NOMO-1 treated with DMSO at 0.1 percent for 48 hours (cell line): ENCODE measurements around the gene MAPK8IP3.
"Not testable (repeated sequence)": the region's sequence is repeated elsewhere in the genome, so short reads cannot be mapped to it uniquely, and the experiment has no call there.

Experiments used
- DNase-seq: peaks from one replicate; lab custom pipeline; 2025; ENCODE audit not compliant: unreplicated experiment; lab: John Stamatoyannopoulos, UW

The MAPK8IP3 gene

GRCh38 chr16:1708768-1709180 is 2.8 kb downstream of the MAPK8IP3 start:
- no peak for DNase-seq

GRCh38 chr16:1709356-1709755 is 3.4 kb downstream of the MAPK8IP3 start:
- no peak for DNase-seq

GRCh38 chr16:1710811-1711507 is 5.0 kb downstream of the MAPK8IP3 start:
- no peak for DNase-seq

GRCh38 chr16:1712791-1713261 is 6.8 kb downstream of the MAPK8IP3 start:
- DNase-seq = no peak

- DNase-seq = no peak
These were observed 7.3 kb downstream of the MAPK8IP3 start for GRCh38 chr16:1713331-1713730.

- no peak for DNase-seq
These were observed 7.9 kb downstream of the MAPK8IP3 start for GRCh38 chr16:1713933-1714332.

- no peak for DNase-seq
These were observed 9.2 kb downstream of the MAPK8IP3 start for GRCh38 chr16:1715220-1715619.

- not testable (repeated sequence) for DNase-seq
These were observed 12.2 kb downstream of the MAPK8IP3 start for GRCh38 chr16:1718236-1718635.

- DNase-seq = peak; percentile 64
These were observed 13.7 kb downstream of the MAPK8IP3 start for GRCh38 chr16:1719559-1720229.

- DNase-seq = no peak
These were observed 15.4 kb downstream of the MAPK8IP3 start for GRCh38 chr16:1721372-1721771.

GRCh38 chr16:1723450-1724147 is 17.6 kb downstream of the MAPK8IP3 start:
- DNase-seq = peak; percentile 19

GRCh38 chr16:1724491-1724890 is 18.5 kb downstream of the MAPK8IP3 start:
- no peak for DNase-seq

- DNase-seq = no peak
These were observed 20.9 kb downstream of the MAPK8IP3 start for GRCh38 chr16:1726661-1727502.

GRCh38 chr16:1727651-1728624 is 21.9 kb downstream of the MAPK8IP3 start:
- no peak for DNase-seq

GRCh38 chr16:1729026-1729425 is 23.0 kb downstream of the MAPK8IP3 start:
- DNase-seq = no peak

- no peak for DNase-seq
These were observed 23.4 kb downstream of the MAPK8IP3 start for GRCh38 chr16:1729445-1729844.

GRCh38 chr16:1731073-1731472 is 25.1 kb downstream of the MAPK8IP3 start:
- no peak for DNase-seq

GRCh38 chr16:1731603-1732002 is 25.6 kb downstream of the MAPK8IP3 start:
- DNase-seq = no peak

- DNase-seq = no peak
These were observed 26.1 kb downstream of the MAPK8IP3 start for GRCh38 chr16:1732071-1732470.

GRCh38 chr16:1732551-1732987 is 26.6 kb downstream of the MAPK8IP3 start:
- not testable (repeated sequence) for DNase-seq
